CD4-positive, alpha-beta T cell treated with Interleukin-15 for 4 hours (primary cell): ENCODE results near the gene STK39.

Experiments used
- DNase-seq: peaks from one replicate; pipeline ENCODE4 v3.0.0-alpha.2; 2020; ENCODE audit warnings: low spot score

STK39 gene

DNA sequence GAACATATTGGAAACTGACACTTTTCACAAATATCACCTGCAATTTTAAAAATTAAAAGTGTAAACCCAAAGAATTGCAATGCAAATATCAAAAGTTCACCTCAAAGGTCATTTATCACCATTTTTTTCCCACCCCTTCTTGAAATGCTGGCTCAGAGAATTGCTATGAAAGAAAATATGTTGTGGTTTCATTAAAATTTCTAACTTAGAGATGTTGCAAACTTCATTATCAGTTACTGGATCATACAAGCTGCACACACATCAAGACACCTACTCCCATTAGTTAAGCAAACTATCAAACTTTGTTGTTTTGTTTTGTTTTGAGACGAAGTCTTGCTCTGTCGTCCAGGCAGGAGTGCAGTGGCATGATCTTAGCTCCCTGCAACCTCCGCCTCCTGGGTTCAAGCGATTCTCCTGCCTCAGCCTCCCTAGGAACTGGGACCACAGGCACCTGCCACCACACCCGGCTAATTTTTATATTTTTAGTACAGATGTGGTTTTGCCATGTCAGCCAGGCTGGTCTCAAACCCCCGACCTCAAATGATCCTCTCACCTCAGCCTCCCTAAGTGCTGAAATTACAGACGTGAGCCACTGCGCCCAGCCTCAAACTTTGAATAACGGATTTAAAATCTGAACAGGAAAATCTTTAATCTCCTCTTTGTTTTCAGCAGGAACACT lies 37.0 kb downstream of the STK39 start:
- DNase-seq = no peak

DNA sequence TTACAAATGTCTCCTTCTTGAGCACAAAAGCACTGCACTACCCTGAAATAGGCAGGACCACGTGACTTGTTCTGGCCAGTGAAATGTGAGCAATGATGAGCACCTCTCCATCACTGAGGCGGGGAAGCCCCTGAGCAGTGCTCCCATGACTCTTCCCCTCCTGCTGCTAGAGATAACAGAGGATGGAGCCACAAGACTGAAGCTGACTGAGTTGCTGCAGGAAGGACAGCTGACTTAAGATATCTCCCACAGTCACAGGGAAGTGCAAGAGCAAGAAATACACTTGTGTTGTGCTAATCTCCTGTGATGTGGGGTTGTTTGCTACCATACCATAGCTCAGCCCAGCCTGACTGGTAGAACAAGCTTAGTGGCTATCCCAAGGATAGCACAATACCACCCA lies 38.7 kb downstream of the STK39 start:
- DNase-seq = no peak

DNA sequence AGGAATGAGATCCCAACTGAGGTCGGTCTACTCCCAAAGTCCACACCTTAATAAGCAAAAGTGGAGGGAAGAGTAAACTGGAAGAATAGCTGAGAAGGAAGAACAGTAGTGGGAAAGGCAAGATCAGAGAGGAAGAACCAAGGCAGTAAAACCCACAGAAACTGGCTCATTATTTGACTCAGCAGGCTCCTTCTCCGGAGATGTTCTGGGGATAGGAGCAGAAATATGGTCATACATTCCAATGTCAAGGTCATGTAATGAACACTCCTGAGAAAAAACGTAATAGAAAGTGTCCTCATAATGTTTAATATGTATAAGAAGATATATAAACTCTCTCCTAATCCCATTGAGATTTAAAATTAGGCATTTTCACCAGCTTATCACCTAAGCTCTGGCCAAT lies 39.5 kb downstream of the STK39 start:
- DNase-seq = no peak

DNA sequence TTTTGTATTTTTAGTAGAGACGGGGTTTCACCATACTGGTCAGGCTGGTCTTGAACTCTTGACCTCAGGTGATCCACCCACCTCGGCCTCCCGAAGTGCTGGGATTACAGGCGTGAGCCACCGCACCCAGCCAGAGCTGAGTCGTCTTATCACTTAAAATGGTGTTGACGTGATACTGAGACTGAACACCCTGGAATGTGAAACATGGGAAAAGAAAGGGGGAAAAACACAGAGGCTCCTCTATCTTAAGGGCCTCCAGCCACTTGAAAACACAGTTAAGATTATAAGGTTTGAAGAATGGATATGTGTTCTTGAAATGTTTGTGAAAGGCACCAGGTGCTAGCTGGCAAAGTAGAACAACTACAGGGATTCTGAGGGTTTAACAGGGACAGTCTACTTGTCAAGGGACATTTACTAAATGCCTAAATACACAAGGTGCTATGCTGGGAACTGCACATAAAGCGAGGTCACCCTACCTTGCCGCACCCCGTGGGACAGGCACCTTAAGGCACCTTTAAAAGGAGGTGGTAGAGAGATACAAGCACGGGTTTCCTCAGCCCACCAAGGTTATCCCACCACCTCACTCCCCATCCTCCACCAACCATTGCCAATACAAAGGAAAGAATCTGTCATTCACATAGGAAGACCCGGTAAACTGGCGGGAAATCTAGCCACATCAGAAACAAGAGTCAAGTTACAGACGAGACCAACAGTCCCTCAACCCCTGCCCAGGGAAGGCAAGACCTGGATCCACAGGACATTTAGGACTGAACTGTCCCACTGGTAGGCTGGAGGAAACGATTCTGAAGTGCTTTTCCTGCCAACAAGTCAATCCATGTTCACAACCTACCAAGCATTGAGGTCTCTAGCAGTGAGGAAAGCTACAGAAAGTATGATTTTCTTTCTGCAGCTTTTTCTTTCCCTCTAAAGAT lies 43.4 kb downstream of the STK39 start:
- no peak for DNase-seq

DNA sequence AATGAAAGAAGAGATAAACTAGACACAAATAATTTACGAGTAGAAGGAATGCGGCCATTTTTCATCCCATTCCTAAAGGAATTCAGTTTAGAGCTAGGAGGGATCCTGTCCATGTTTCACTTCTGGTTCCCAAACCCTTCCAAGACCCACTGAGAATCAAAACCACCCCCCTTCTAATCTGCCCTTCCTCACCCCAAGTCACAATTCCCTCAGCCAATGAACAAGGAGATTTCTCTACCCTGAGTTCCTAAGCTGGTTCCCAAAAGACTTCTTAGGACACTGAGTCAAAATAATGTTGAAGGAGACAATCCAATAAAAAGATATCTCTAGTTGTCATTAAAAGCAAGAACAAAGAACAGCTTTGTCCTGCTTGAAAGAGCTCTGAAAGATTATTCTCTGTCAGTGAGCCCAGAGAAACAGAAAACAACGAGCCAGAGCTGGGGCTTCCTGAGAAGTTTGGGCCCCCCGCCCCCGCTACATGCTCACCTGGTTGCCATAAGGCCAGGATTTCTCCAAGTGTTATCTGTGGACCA lies 45.7 kb downstream of the STK39 start:
- DNase-seq = no peak

DNA sequence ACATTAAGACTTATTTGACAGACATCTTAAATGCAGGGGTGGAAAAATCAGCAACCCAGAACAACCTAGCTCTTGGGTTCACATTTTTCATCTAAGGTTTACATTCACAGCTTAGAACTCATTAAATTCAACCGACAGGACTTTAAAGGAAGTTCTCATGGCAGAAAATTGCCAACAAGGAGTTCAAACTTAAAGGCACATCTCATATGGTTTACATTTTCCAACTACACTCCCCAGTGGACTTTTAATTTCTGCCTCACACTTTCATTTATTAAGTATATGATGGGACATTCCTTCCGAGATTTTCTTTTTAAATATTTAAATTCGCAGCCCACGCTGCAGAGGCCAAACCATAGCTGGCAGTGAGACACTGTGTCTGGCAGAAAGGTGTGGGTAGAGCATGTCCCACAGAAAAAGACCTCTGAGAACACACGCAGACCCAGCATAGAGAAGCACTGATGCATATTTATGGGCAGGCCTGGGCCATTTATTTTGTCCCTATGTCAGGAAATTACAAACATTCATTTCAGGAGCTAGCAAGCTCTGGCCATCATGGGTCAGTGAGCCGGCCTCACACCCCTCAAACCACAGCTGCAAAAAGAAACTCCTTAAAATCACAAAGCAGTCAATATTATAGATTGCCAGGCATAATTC lies 46.3 kb downstream of the STK39 start:
- no peak for DNase-seq

DNA sequence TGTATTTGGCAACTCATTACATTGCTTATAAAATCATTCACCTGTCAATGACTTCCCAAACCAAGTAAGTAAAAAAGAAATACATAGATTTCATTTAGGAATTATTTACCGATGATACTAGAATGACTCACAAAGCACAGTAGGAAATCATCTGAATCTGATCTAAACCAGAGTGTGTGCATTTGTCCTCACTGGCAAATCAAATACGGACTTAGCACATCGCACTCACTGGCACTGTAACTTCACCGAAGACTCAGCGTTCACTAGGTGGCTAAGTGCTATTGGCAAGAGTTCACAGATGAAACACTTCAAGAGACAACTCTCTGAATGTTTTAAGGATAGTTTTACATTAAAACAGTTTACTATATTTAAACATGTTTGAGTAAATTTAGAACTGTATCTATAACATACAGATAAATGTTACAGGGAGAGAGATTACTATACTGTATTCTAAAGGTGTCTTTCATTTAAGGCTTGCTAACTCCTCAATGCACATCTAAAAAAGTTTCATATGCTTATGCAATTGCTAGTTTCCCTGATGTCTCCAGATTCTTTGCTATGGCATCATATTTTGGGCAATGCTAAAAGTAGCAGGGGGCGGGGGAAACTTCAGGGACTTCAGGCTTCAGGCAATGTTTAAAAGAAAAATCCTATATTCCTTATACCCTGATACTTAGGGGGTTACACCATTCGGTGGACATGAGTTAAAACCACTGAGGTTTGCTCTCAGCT lies 48.8 kb downstream of the STK39 start:
- no peak for DNase-seq

DNA sequence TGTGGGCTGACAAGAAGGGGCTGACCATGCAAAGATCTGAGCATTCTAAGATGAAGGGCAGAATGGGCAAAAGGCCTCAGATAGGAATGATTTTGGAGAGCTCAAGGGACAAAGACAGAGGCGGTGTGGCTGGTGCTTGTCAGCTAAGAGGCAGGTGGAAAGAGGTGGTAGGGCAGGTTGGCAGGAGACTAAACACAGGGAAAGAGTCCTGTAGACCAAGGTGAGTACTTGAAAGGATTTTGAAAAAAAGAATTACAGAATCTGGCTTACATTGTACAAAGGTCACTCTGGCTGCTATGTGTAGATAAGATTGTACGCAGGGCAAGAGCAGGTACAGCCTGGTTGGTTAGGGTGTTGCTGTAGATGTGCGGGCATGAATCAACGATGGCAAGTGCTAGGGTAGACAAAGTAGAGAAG lies 50.6 kb downstream of the STK39 start:
- DNase-seq = no peak

DNA sequence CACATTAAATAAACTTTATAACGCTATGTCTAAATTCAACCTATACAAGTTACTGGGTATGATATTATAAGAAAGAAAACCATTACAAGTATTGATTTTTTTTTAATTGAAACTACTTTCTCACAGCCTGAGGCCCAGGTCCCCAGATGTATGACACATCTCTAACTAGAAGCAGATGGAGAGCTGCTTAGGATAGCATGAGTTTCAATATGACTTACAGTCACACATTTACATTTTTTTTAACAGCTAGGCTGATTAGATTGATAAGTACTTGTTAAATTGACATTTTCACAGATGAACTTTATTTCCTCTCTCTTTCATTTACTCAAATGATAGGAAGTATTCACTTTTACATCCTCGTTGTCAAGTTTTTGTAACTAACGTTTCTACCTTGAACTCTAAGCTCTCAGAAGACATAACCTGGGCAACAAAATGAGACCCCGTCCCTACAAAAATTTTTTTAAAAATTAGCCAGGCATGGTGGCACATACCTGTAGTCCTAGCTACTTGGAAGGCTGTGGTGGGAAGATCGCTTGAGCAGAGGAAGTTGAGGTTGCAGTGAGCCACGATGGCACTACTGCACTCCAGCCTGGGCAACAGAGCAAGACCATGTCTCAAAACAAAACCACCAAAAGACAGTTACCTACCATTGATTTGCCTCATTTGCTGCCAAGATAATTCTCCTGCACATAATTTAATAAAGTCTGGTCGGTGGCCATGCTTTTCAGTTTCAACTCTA lies 52.4 kb downstream of the STK39 start:
- DNase-seq = peak; percentile 52

DNA sequence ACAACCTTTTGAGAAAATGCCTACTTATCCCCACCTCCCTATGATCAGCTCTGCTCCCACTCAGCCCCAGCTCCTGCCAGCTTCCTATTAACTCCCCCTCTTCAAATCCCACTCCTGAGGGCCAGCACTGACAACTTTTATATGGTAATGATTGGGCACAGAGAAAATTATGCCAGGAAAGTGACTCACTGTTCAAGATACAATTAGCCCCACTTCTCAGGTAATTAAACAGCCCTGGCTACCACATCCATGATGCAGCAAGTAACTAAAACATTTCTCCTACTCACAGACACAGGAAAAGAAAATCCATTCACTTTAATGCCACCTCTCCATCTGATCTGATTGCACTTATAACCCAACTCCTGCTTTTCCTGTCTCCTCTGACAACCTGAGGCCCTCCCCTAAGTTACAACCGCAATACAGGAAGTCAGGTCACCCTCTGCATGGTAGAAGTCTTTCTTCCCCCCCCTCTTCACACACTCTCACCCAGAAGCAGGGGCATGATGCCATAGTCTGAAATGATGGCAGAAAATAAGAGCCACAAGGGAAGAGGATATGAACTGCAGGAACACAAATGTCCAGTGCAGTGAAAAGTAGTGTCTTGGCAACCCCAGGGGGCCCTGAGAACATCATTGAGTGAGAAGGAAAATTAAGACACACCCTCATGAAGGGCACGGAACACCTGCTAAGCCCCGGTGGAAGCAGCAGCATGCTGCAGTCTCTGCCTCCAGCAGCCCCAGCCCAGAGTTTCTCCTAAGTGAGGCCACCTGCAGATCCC lies 54.4 kb downstream of the STK39 start:
- DNase-seq = peak; percentile 56

DNA sequence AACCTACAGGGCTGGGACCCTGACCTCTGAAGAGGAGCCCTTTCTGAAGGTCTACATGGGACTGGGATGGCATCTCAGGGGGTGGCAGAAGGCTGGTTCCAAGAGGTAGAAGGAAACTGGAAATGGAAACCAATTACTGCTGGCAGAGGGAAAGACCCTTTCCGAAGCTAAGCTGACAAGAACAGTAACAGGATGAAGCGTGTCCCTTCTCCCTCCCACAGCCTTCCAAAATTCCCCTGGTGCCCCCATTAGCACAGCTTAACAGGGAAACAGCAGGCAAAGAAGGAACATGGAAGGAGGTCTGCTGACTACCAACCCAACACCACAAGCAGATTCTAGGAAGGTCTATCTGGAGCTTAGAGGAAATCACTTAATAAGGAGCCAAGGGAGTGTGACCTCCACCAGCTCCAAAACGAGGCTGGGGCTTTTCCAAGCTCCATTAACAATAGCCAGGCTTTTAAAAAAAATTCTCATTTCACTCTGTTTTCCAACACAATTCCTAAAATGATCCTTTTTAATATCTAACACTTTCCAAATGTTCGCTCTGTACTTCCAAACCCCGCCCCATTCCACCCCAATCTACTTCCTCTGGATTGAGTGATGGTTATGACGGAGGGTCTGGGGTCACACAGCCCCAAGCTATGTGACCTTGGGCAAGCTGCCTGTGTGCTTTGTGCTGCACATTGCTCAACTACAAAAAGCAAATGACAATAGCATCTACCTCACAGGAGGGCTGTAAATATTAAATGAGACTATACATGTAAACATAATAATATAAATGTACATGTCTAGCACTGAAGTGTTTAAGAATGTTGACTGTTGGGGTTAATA lies 55.2 kb downstream of the STK39 start:
- no peak for DNase-seq

DNA sequence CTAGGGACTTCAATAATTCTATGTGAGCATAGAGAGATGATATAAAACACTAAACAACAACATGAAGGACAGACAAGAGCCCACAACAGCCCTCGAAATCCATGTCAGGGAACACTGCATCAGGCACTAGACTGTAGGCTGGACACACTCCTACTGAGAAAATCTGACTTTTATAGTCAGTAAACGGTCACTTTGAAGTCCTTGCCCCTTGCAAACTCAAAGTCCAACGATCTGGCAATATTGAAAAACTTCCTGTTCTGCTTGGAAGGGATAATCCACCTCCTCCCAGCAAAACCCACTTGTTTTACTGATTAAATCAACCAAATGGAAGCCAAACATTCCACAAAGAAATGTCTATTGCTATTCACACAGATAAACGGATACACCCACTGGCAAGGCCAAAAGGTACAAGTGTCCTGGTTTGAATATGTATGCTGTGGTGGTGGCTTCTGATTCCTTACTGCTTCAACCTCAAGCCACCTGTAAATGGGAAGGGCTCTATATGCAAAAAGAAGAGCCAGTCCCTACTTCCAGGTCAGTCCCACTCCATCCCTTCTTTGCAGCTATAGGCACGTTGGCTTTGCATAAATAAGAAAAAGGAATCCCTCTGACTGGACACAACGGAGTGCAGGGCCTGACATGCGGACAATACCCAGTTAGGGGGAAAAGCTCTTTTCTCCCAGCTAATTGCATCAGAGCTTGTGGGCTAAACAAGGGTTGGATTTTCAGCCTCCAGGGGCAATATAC lies 56.6 kb downstream of the STK39 start:
- DNase-seq = no peak

DNA sequence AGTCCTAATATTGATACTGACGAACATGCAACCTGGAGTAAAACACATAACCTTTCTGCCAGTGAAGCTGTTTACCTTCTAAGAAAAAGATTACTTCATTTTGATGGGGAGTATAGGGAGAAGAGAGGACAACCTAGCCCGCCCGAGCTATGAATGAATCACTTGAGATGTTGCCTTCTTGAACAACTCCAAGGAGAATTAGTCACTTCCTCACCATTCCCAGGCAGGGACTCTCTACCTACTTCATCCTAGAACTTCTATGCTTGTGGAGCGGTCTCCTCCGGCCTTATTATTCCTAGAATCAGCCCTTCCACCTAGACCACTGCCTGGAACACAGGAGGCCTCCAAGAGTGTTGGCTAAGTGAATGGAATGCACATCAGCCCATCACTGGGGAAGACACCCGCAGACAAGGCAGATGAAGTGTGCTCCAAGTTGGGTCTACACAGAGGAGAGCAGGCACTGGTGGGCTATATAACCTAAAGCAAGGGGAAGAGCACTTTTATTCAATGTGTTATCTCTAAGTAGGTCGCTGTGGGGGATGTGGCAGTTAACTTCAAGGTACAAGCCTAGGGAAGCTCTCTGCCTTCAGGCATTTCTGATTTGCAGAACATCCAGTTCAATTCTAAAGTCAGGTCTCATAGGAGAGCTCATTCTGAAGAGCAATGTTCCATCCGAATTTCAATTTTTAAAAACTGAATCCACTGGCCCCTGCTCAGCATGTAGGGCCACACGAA lies 57.4 kb downstream of the STK39 start:
- no peak for DNase-seq

DNA sequence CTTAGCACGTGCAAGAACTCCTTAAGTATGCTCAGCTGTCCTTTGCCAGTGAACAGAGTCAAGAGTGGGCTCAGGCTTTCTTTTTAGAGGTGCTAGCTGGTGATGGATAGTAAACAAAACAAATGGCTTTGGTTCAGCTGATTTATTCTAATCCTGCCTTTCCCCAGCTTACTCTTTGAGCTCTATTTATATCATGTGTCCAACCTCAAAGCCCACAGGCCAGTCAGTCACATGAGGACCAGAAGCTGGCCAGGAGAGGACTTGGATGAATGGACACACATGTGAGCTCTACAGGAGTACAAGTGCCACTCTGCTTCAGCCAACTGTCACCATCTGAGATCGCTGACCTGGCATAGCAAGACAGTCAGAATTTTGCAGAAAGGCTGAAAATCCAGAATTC lies 59.4 kb downstream of the STK39 start:
- DNase-seq = no peak

DNA sequence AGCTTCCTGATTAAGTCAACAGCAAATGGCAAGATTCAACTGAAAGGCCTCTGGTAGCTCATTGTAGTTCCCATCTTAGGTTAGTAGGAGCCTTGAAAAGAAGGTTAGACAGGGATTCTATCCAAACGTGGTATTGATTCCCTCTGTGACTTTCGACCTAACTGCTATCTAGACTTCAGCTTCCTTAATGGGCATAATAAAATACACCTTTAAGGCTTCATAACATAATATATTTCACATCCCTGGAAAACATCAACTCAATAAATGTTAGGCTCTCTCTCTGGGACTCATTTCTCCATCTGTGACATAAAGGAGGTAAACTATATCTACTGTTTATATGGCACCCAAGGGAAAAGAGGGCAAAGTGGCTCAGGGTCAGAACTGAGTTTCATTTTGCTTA lies 60.9 kb downstream of the STK39 start:
- DNase-seq = no peak

DNA sequence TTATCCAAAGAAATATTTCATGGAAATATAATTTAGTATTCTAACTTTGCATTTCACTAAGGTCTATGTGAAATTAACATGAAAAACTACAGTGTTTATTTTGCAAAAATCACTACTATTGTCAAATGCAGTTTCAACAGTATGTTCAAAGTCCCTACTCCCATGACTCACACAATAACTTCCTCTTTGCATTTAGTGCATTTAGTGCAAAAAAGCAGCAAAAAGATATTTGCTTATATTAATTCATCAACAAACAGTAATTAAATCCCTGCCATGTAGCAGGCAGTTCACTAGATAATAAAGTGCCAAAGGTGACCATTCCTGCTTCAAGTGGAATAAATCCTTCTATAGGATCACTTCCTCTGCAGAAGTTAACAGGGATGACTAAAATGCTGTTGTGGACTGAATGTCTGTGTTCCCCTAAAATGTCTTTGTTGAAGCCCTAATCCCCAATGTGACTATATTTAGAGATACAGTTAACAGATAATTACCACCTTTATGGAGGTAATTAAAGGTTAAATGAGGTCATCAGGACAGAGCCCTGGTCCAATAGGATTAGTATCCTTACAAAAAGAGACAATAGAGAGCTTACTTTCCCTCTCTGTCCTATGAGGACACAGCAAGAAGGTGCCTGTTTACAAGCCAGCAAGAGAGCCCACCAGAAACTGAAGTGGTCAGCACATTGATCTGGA lies 61.7 kb downstream of the STK39 start:
- DNase-seq = no peak

DNA sequence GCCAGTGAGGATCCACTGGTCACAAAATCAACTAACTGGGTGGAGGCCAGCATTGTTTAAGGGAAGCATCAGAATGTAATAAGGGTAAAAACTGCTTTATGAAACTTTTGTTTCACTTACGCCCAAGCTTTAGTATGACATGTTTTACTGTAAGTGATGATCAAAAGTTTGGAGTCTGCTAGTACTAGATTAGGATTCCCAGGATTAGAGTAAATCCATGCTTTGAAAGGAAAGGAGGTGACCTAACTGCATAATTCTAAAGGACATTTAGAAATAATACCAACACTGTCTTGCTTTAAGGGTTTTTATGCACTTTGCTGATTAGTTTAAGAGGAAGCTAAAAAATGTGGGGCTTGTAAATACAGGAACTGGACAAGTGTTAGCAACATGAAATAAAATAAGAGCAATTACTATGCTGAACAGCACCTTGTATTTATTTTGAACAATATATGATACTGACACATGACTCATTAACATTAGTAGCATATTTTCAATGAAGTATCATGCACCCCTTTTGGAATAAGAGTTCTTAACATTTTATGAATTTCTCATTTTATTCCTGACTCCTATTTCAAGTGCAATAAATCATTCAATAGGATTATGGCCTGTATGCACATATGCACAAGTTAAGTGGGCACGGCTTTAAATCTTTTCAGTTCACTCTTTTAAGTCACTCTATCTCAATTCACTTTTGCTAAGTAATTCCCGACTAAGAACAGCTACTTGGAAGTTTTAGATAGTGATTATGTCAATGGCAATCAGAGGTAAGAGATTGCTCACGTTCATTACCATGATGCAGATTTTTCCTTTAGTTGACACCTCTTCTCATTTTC lies 62.5 kb downstream of the STK39 start:
- no peak for DNase-seq
